DOHH2 (cell line): Measurements from ENCODE around the gene SLC2A6.

Experiments
- H3F3A ChIP-seq: fragments of 200-600 bp; sonication (generic), shearing (Covaris generic); 2 replicates; pipeline ENCODE4 v1.6.0; 2016; ENCODE audit warnings: antibody characterized with exemption, mild to moderate bottlenecking; ENCODE audit not compliant: control insufficient read depth, insufficient read depth
- H3K27ac ChIP-seq: fragments of 200-600 bp; sonication (generic); 2 replicates; pipeline ENCODE4 v1.5.1; 2014; ENCODE audit warnings: low read depth, mild to moderate bottlenecking, low read length, moderate library complexity
- H3K27me3 ChIP-seq: fragments of 200-600 bp; sonication (generic); 2 replicates; pipeline ENCODE4 v1.6.1; 2014; ENCODE audit warnings: mild to moderate bottlenecking, low read length, mixed read lengths; ENCODE audit not compliant: control insufficient read depth
- H3K36me3 ChIP-seq: fragments of 200-600 bp; sonication (generic); 2 replicates; pipeline ENCODE4 v1.6.1; 2014; ENCODE audit warnings: mild to moderate bottlenecking, low read length, moderate library complexity, mixed read lengths; ENCODE audit not compliant: control insufficient read depth
- H3K4me1 ChIP-seq: fragments of 200-600 bp; sonication (generic); 2 replicates; pipeline ENCODE4 v1.6.1; 2014; ENCODE audit warnings: mild to moderate bottlenecking, low read length, mixed read lengths; ENCODE audit not compliant: control insufficient read depth
- H3K4me2 ChIP-seq: fragments of 200-600 bp; sonication (generic); 2 replicates; pipeline ENCODE4 v1.6.0; 2014; ENCODE audit warnings: mild to moderate bottlenecking, low read length, moderate library complexity
- H3K4me3 ChIP-seq: fragments of 200-600 bp; sonication (generic); 2 replicates; pipeline ENCODE4 v1.5.1; 2014; ENCODE audit warnings: mild to moderate bottlenecking, low read length, mixed read lengths
- H3K79me2 ChIP-seq: fragments of 200-600 bp; sonication (generic); 2 replicates; pipeline ENCODE4 v1.6.1; 2014; ENCODE audit warnings: mild to moderate bottlenecking, low read length, mixed read lengths; ENCODE audit not compliant: control insufficient read depth
- H3K9me2 ChIP-seq: fragments of 200-600 bp; sonication (generic); replicated peaks from 2 replicates; pipeline ENCODE4 v1.6.1; 2014; ENCODE audit warnings: mild to moderate bottlenecking, low read length, mixed read lengths; ENCODE audit not compliant: control insufficient read depth
- H3K9me3 ChIP-seq: fragments of 200-600 bp; sonication (generic); 2 replicates; pipeline ENCODE4 v1.6.1; 2014; ENCODE audit warnings: antibody characterized with exemption, low read length, mixed read lengths; ENCODE audit not compliant: control insufficient read depth, insufficient read depth
- H4K20me1 ChIP-seq: fragments of 200-600 bp; sonication (generic); 2 replicates; pipeline ENCODE4 v1.6.0; 2014; ENCODE audit warnings: low read depth, mild to moderate bottlenecking, antibody characterized with exemption, low read length, moderate library complexity; ENCODE audit not compliant: control insufficient read depth, insufficient read depth
- CTCF ChIP-seq: fragments of 200-600 bp; sonication (generic); IDR thresholded peaks from one replicate; pipeline ENCODE4 v1.5.1; 2014; ENCODE audit warnings: antibody characterized with exemption, mild to moderate bottlenecking, low read depth, low read length; ENCODE audit not compliant: poor library complexity, severe bottlenecking
- EZH2phosphoT487 ChIP-seq: fragments of 200-600 bp; sonication (generic); IDR thresholded peaks from 2 replicates; pipeline ENCODE4 v1.6.1; 2017; ENCODE audit warnings: borderline replicate concordance, mild to moderate bottlenecking, antibody characterized with exemption, low read length, moderate library complexity, mixed read lengths

SLC2A6 gene

GRCh38 chr9:133518706-133519449 is 40.0 kb upstream of the SLC2A6 start:
- Histone ChIP-seq H3K4me2 (no peak overlapping the region), H3K36me3 (no peaks in the 10 kb centered on the region), H3K27me3 (peaks cover 3% of the 10 kb centered on the region), H3K4me1 (no peaks in the 10 kb centered on the region), H3K79me2 (no peaks in the 10 kb centered on the region), H3K4me3 (no peak overlapping the region), H3K27ac (no peak overlapping the region), H4K20me1 (no peaks in the 10 kb centered on the region), H3K9me2 (no peaks in the 10 kb centered on the region), H3F3A (no peaks in the 10 kb centered on the region), H3K9me3 (no peaks in the 10 kb centered on the region)
- TF ChIP-seq EZH2phosphoT487 (no peak), CTCF (no peak)

GRCh38 chr9:133518200-133518599 is 39.3 kb upstream of the SLC2A6 start:
- Histone ChIP-seq H3K4me2 (no peak overlapping the region), H3K4me1 (no peaks in the 10 kb centered on the region), H3K27me3 (peaks cover 3% of the 10 kb centered on the region), H3K79me2 (no peaks in the 10 kb centered on the region), H3K4me3 (no peak overlapping the region), H3K27ac (no peak overlapping the region), H3F3A (no peaks in the 10 kb centered on the region), H4K20me1 (no peaks in the 10 kb centered on the region), H3K9me2 (no peaks in the 10 kb centered on the region), H3K9me3 (no peaks in the 10 kb centered on the region), H3K36me3 (no peaks in the 10 kb centered on the region)
- TF ChIP-seq CTCF: no peak
- TF ChIP-seq EZH2phosphoT487: no peak

- no peaks in the 10 kb centered on the region for H3K9me3 ChIP-seq
- H3K4me2 ChIP-seq: no peak overlapping the region
- H3K4me3 ChIP-seq: no peak overlapping the region
- H3F3A ChIP-seq: no peaks in the 10 kb centered on the region
- no peaks in the 10 kb centered on the region for H3K36me3 ChIP-seq
- TF ChIP-seq EZH2phosphoT487 (no peak), CTCF (no peak)
- H4K20me1 ChIP-seq: no peaks in the 10 kb centered on the region
- no peaks in the 10 kb centered on the region for H3K27me3 ChIP-seq
- H3K9me2 ChIP-seq: no peaks in the 10 kb centered on the region
- H3K79me2 ChIP-seq: no peaks in the 10 kb centered on the region
- no peak overlapping the region for H3K27ac ChIP-seq
- no peaks in the 10 kb centered on the region for H3K4me1 ChIP-seq
Observed at GRCh38 chr9:133517711-133518110, 38.8 kb upstream of the SLC2A6 start.
